HepG2 (cell line): Measurements from ENCODE around the gene PHACTR1. TPM values are rescaled to one million over a fixed set of nuclear protein-coding genes. Genes with fewer than 3 reads are reported as not detected.

Experiments used
- ATAC-seq: fragments of 200-7000 bp; cut with Tn5 transposase; 3 replicates; pipeline ENCODE4 v1.9.1; 2020; ENCODE audit warnings: mild to moderate bottlenecking, moderate library complexity
- BruUV-seq: library from RNA; stranded (reverse); fragments of 400-500 nt; replicated peaks from 2 replicates; lab custom pipeline; 2021; lab: Mats Ljungman, UMichigan
- CTCF ChIA-PET: fragments of 300-600 bp; formaldehyde crosslinking; extraction: SDS; loops from one replicate; lab custom pipeline; 2021; ENCODE audit warnings: low total read pairs, inconsistent platforms, low intra/inter-chr PET ratio; lab: Yijun Ruan, JAX
- POLR2A ChIA-PET: fragments of 350-600 bp; sonication (Branson Sonifier 250); formaldehyde crosslinking; loops from one replicate; lab custom pipeline; 2020; ENCODE audit warnings: antibody characterized with exemption, inconsistent platforms; lab: Yijun Ruan, JAX
- DNase-seq: peaks from one replicate; pipeline ENCODE4 v3.0.0-alpha.2; 2015; ENCODE audit warnings: low spot score
- FAIRE-seq: peaks from 3 replicates; lab custom pipeline; 2011; peaks lifted over from hg19 to GRCh38; lab: Jason Lieb, UNC
- H2AFZ ChIP-seq: one replicate; pipeline ENCODE4 v1.6.1; 2011; ENCODE audit warnings: low read length, inconsistent platforms
- H3K27ac ChIP-seq: fragments of 300-600 bp; 3 replicates; pipeline ENCODE4 v1.8.0; 2011; ENCODE audit warnings: mixed run types, mild to moderate bottlenecking, mixed read lengths, low read length, inconsistent platforms; ENCODE audit not compliant: insufficient read depth; ENCODE audit errors: extremely low read length
- H3K27me3 ChIP-seq, 2 experiments: fragments of 200-600 bp in 1 of 2; 2 replicates in 1 of 2; 3 replicates in 1 of 2; pipeline versions ENCODE4 v1.6.0 to v1.8.0; 2011; ENCODE audit warnings: low read length in 2 of 2, mild to moderate bottlenecking in 2 of 2, moderate library complexity in 2 of 2, inconsistent platforms in 1 of 2; ENCODE audit not compliant: insufficient read depth in 2 of 2, control insufficient read depth in 1 of 2
- H3K36me3 ChIP-seq, 2 experiments: fragments of 200-600 bp in 1 of 2; replicated peaks in 1 of 2; 2 replicates in 1 of 2; 3 replicates in 1 of 2; pipeline versions ENCODE4 v1.5.1 to v1.8.0; 2011; ENCODE audit warnings: low read length in 2 of 2, inconsistent platforms in 1 of 2; ENCODE audit not compliant: insufficient read depth in 2 of 2, control insufficient read depth in 1 of 2
- H3K4me1 ChIP-seq: 2 replicates; pipeline ENCODE4 v1.5.1; 2012; ENCODE audit warnings: low read length, inconsistent platforms; ENCODE audit not compliant: insufficient read depth
- H3K4me2 ChIP-seq: 2 replicates; pipeline ENCODE4 v1.6.0; 2011; ENCODE audit warnings: low read depth, low read length, inconsistent platforms
- H3K4me3 ChIP-seq, 3 experiments: fragments of 200-600 bp in 1 of 3; sonication (generic), shearing (Covaris generic) in 1 of 3; replicated peaks in 1 of 3; 2 replicates each; pipeline ENCODE4 v1.5.1; 2011 to 2016; ENCODE audit warnings: low read length in 3 of 3, inconsistent platforms in 2 of 3, low read depth in 2 of 3, mild to moderate bottlenecking in 2 of 3, control low read depth in 1 of 3, mixed read lengths in 1 of 3; ENCODE audit not compliant: insufficient read depth in 1 of 3
- H3K79me2 ChIP-seq: one replicate; pipeline ENCODE4 v1.6.1; 2011; ENCODE audit warnings: low read length, inconsistent platforms; ENCODE audit not compliant: insufficient read depth
- H3K9ac ChIP-seq: 2 replicates; pipeline ENCODE4 v1.6.0; 2011; ENCODE audit warnings: mild to moderate bottlenecking, low read depth, low read length, inconsistent platforms; ENCODE audit not compliant: insufficient read depth
- H3K9me3 ChIP-seq: 2 replicates; pipeline ENCODE4 v1.5.1; 2012; ENCODE audit warnings: mild to moderate bottlenecking, low read length
- H4K20me1 ChIP-seq: 2 replicates; pipeline ENCODE4 v1.6.0; 2011; ENCODE audit warnings: inconsistent platforms, mild to moderate bottlenecking, low read length, moderate library complexity; ENCODE audit not compliant: insufficient read depth
- ATF3 ChIP-seq: sonication (generic); formaldehyde crosslinking; IDR thresholded peaks from 2 replicates; pipeline ENCODE4 v1.4.0; 2020; ENCODE audit warnings: missing genetic modification reagents
- ETS1 ChIP-seq: sonication (generic); formaldehyde crosslinking; IDR thresholded peaks from 2 replicates; pipeline ENCODE4 v1.4.0; 2020; ENCODE audit warnings: missing genetic modification reagents
- FOXA1 ChIP-seq, 2 experiments: fragments of 450-650 bp in 1 of 2; sonication (generic) in 1 of 2; formaldehyde crosslinking in 1 of 2; IDR thresholded peaks; 2 replicates each; pipeline versions ENCODE4 v1.4.0 to v1.6.1; 2016 to 2020; ENCODE audit warnings: missing genetic modification reagents in 1 of 2
- HMG20B ChIP-seq: conservative IDR thresholded peaks from 2 replicates; pipeline ENCODE4 v1.6.1; 2016; ENCODE audit warnings: missing genetic modification reagents, missing compliant biosample characterization
- KAT2B ChIP-seq: fragments of 150-350 bp; IDR thresholded peaks from 2 replicates; pipeline ENCODE4 v1.6.1; 2014; ENCODE audit warnings: low read depth, low read length, borderline replicate concordance
- MLLT10 ChIP-seq: sonication (generic); formaldehyde crosslinking; IDR thresholded peaks from 2 replicates; pipeline ENCODE4 v1.4.0; 2020; ENCODE audit warnings: missing genetic modification reagents
- NFIB ChIP-seq: sonication (generic); formaldehyde crosslinking; IDR thresholded peaks from 2 replicates; pipeline ENCODE4 v1.9.0; 2021; ENCODE audit warnings: missing genetic modification reagents, mild to moderate bottlenecking, borderline replicate concordance
- NFYC ChIP-seq: IDR thresholded peaks from 2 replicates; pipeline ENCODE4 v1.6.1; 2016; ENCODE audit warnings: missing genetic modification reagents, missing compliant biosample characterization
- SMAD1 ChIP-seq: sonication (generic); formaldehyde crosslinking; IDR thresholded peaks from 2 replicates; pipeline ENCODE4 v1.4.0; 2020; ENCODE audit warnings: missing genetic modification reagents, low read depth, mild to moderate bottlenecking, borderline replicate concordance
- ZNF101 ChIP-seq: sonication (generic); formaldehyde crosslinking; IDR thresholded peaks from 2 replicates; pipeline ENCODE4 v1.4.0; 2020; ENCODE audit warnings: mild to moderate bottlenecking, low read depth, missing genetic modification reagents, borderline replicate concordance
- ZNF441 ChIP-seq: sonication (generic); formaldehyde crosslinking; IDR thresholded peaks from 2 replicates; pipeline ENCODE4 v1.7.0; 2021; ENCODE audit warnings: missing genetic modification reagents, borderline replicate concordance
- ZNF766 ChIP-seq: sonication (generic); formaldehyde crosslinking; IDR thresholded peaks from 2 replicates; pipeline ENCODE4 v1.5.0; 2020; ENCODE audit warnings: missing genetic modification reagents, borderline replicate concordance
- WGBS: methylation state at CpG from one replicate; pipeline ENCODE4 v1.1.6; 2017; ENCODE audit warnings: low lambda C conversion rate; 5-methylcytosine and 5-hydroxymethylcytosine counted together
- in situ Hi-C: cut with HindIII; loops from 2 replicates; pipeline ENCODE4 v1.10.0; 2017; ENCODE audit warnings: low pct_unique_long_range_greater_than_20kb; ENCODE audit not compliant: extremely low pct_ligation_motif_present
- intact Hi-C: fragments of 100-400 bp; cut with micrococcal nuclease; formaldehyde crosslinking; loops from one replicate; pipeline ENCODE4 v1.10.0; 2022; ENCODE audit not compliant: unreplicated experiment
- polyA plus RNA-seq, 8 experiments: library from polyadenylated mRNA; depleted of rRNA in 3 of 8; stranded (reverse) in 7 of 8; unstranded in 1 of 8; fragments of >200 nt; fragmentation: Illumina TruSeq in 4 of 8; extraction: Trizol in 4 of 8; gene quantifications; 2 replicates each; pipeline versions ENCODE4 v1.2.1 to v1.2.3, GENCODE V29; 2011 to 2016; ENCODE audit warnings: low read depth in 4 of 8, missing spikeins in 1 of 8, mixed read lengths in 1 of 8; ENCODE audit not compliant: insufficient read depth in 1 of 8
- total RNA-seq, 5 experiments: library from RNA; depleted of rRNA; stranded (reverse); fragments of >200 nt; fragmentation: Illumina TruSeq; extraction: Trizol; gene quantifications; 2 replicates each; pipeline ENCODE4 v1.2.3, GENCODE V29; 2016; ENCODE audit warnings: low read depth in 1 of 5
- TF ChIP-seq, protein P1 (sequence below): sonication (generic); formaldehyde crosslinking; IDR thresholded peaks from 2 replicates; pipeline ENCODE4 v1.5.0; 2020; ENCODE audit warnings: mild to moderate bottlenecking, missing genetic modification reagents

PHACTR1 gene
- total and polyA plus RNA-seq, 2 of the 13 experiments (the other 11 are each of a cell fraction or from before 2014, with no cell fraction given) = 0.09 TPM; not detected in 1

- Histone ChIP-seq H3K4me3 (no peak overlapping the region), H3K27me3 (no peaks in the 10 kb centered on the region), H3K27ac (no peak overlapping the region), H3K36me3 (no peaks in the 10 kb centered on the region), H2AFZ (no peak overlapping the region), H3K9ac (no peak overlapping the region)
- WGBS = 8% methylated on average over 6 of the region's 6 CpGs
- ChIA-PET CTCF (no interaction called here), POLR2A (no interaction called here)
- FAIRE-seq (no peak), DNase-seq (peak; percentile 5), ATAC-seq (no peak; the same call in 2 of the 3 replicates)
- in situ Hi-C loops = no loop called here
- intact Hi-C loops = no loop called here
- no TSS peak for BruUV-seq
- TF ChIP-seq KAT2B = no peak
- peak; percentile 33; the same call in 1 of the 2 replicates for TF ChIP-seq NFYC (CRISPR knock-in tag)
- TF ChIP-seq, all 625 proteins: peak for 1
- no peaks in the 10 kb centered on the region for H4K20me1 ChIP-seq
- no peak overlapping the region for H3K4me2 ChIP-seq
- no peaks in the 10 kb centered on the region for H3K9me3 ChIP-seq
- no peaks in the 10 kb centered on the region for H3K4me1 ChIP-seq
- no peaks in the 10 kb centered on the region for H3K79me2 ChIP-seq
These were observed 327.8 kb downstream of the PHACTR1 start for GRCh38 chr6:13044390-13044789.

DNA sequence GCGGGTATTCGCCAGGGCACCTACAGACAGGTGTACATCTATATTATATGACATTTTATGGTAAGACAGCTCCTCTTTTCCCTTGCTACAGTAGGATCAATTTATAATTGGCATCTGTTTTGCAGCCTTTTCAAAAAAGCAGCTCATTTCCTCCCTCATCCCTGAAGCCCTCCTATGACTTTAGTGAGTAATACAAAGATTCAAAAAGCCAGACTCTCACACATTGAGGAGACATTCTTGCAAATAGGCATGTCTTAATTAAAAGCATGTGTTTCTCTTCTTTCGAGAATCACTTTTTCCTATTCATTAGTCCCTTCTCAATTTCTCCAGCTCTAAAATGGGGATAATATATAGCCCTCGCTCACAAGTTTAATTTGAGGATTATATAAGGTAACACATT, 328.3 kb downstream of the PHACTR1 start:
- no peak for FAIRE-seq
- TF ChIP-seq HMG20B = no peak
- TF ChIP-seq ZNF101 (CRISPR knock-in tag) = no peak
- no peak for TF ChIP-seq ATF3 (CRISPR knock-in tag)
- no peak for TF ChIP-seq ZNF441
- TF ChIP-seq SMAD1 (CRISPR knock-in tag) = no peak
- no peak for TF ChIP-seq NFIB (CRISPR knock-in tag)
- TF ChIP-seq ETS1 = no peak
- TF ChIP-seq FOXA1 (IDR thresholded peaks at IDR 0.05) = no peak
- TF ChIP-seq FOXA1 (CRISPR knock-in tag; IDR thresholded peaks at IDR 0.05) = no peak
- no peak for TF ChIP-seq ZNF766 (CRISPR knock-in tag)
- TF ChIP-seq, protein P1, sequence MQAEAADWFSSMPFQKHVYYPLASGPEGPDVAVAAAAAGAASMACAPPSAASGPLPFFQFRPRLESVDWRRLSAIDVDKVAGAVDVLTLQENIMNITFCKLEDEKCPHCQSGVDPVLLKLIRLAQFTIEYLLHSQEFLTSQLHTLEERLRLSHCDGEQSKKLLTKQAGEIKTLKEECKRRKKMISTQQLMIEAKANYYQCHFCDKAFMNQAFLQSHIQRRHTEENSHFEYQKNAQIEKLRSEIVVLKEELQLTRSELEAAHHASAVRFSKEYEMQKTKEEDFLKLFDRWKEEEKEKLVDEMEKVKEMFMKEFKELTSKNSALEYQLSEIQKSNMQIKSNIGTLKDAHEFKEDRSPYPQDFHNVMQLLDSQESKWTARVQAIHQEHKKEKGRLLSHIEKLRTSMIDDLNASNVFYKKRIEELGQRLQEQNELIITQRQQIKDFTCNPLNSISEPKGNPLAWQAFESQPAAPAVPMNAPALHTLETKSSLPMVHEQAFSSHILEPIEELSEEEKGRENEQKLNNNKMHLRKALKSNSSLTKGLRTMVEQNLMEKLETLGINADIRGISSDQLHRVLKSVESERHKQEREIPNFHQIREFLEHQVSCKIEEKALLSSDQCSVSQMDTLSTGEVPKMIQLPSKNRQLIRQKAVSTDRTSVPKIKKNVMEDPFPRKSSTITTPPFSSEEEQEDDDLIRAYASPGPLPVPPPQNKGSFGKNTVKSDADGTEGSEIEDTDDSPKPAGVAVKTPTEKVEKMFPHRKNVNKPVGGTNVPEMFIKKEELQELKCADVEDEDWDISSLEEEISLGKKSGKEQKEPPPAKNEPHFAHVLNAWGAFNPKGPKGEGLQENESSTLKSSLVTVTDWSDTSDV (CRISPR knock-in tag) = no peak
- no peak for TF ChIP-seq MLLT10

More for the DNA sequence above, 328.3 kb downstream of the PHACTR1 start:
- Histone ChIP-seq H3K4me3 (no peak overlapping the region), H3K4me1 (no peaks in the 10 kb centered on the region), H3K9ac (no peak overlapping the region), H3K4me2 (no peak overlapping the region), H3K9me3 (no peaks in the 10 kb centered on the region), H3K27ac (no peak overlapping the region), H4K20me1 (no peaks in the 10 kb centered on the region), H3K27me3 (no peaks in the 10 kb centered on the region), H3K36me3 (no peaks in the 10 kb centered on the region), H3K79me2 (no peaks in the 10 kb centered on the region), H2AFZ (no peak overlapping the region)
- ATAC-seq (no peak), DNase-seq (no peak)
- ChIA-PET POLR2A (no interaction called here), CTCF (no interaction called here)
- intact Hi-C loops = no loop called here
- no TSS peak for BruUV-seq
- in situ Hi-C loops = no loop called here
- 53% methylated on average over 4 of the region's 4 CpGs for WGBS
